Stomach (tissue), 4 donors: Measurements from ENCODE around the gene TSHZ2.

Source experiments
- EP300 ChIP-seq: sonication (generic); formaldehyde crosslinking; IDR thresholded peaks from one replicate; pipeline ENCODE4 v1.6.1; 2017; ENCODE audit warnings: antibody characterized with exemption
- POLR2A ChIP-seq, 4 donors: fragments of 450-650 bp; IDR thresholded peaks; one replicate each; pipeline ENCODE4 v1.6.1; 2016; ENCODE audit warnings: antibody characterized with exemption in 4 of 4, control low read depth in 2 of 4, mild to moderate bottlenecking in 1 of 4, moderate library complexity in 1 of 4
- POLR2AphosphoS5 ChIP-seq, 3 donors: sonication (generic); formaldehyde crosslinking; IDR thresholded peaks; one replicate each; pipeline ENCODE4 v1.6.1; 2016; ENCODE audit warnings: antibody characterized with exemption in 3 of 3
- TF ChIP-seq, protein P1 (sequence below), 7 experiments: fragments of 450-650 bp in 4 of 7; fragments of 200-600 bp in 3 of 7; sonication (generic) in 3 of 7; IDR thresholded peaks; one replicate each; pipeline ENCODE4 v1.5.1; 2016 to 2019; ENCODE audit warnings: antibody characterized with exemption in 7 of 7, control low read depth in 2 of 7, mild to moderate bottlenecking in 1 of 7

DNA sequence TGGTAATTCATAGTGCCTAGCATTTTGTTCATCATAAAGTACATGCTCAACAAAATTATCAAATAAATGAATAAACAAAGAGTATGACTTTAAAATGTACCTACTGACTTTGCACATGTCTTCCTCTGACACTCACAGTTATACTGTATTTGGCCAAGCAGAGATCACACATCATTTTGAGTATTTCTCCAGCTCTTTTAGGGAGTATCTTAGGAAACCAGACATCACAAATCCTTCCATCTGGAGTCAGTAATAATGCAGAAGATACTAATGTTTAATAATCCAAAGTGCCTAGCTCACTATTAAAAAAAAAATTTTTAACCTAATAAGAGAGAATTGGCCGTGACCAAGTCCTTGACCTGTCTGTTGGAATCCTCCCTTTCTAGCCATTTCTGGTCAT is 466.9 kb downstream of the TSHZ2 start:
- TF ChIP-seq, protein P1, sequence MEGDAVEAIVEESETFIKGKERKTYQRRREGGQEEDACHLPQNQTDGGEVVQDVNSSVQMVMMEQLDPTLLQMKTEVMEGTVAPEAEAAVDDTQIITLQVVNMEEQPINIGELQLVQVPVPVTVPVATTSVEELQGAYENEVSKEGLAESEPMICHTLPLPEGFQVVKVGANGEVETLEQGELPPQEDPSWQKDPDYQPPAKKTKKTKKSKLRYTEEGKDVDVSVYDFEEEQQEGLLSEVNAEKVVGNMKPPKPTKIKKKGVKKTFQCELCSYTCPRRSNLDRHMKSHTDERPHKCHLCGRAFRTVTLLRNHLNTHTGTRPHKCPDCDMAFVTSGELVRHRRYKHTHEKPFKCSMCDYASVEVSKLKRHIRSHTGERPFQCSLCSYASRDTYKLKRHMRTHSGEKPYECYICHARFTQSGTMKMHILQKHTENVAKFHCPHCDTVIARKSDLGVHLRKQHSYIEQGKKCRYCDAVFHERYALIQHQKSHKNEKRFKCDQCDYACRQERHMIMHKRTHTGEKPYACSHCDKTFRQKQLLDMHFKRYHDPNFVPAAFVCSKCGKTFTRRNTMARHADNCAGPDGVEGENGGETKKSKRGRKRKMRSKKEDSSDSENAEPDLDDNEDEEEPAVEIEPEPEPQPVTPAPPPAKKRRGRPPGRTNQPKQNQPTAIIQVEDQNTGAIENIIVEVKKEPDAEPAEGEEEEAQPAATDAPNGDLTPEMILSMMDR (IDR thresholded peaks at IDR 0.05): no peak
- TF ChIP-seq POLR2AphosphoS5 (IDR thresholded peaks at IDR 0.05) (no peak), EP300 (no peak), POLR2A (IDR thresholded peaks at IDR 0.05) (no peak)
